NCI-H345 treated with DMSO at 0.1 percent for 48 hours (cell line): Measurements from ENCODE around the gene ALKBH4.
A peak's percentile ranks its signal among the peaks of the same experiment; 100 is the strongest.
"Not testable (repeated sequence)": the region's sequence is repeated elsewhere in the genome, so short reads cannot be mapped to it uniquely, and the experiment has no call there.

Experiments used
- DNase-seq: peaks from one replicate; lab custom pipeline; 2025; ENCODE audit not compliant: unreplicated experiment; lab: John Stamatoyannopoulos, UW

The ALKBH4 gene

GRCh38 chr7:102464577-102465280 lies at the start of gene ALKBH4, which contains the start of gene LRWD1:
Gene ALKBH4, minus strand, starts transcription at chr7:102464863. Its CDS starts 27 bp downstream, at chr7:102464836.
Gene LRWD1, plus strand, starts transcription at chr7:102464984. Its CDS starts 97 bp downstream, at chr7:102465081.
- peak; percentile 84 for DNase-seq

GRCh38 chr7:102512642-102513221 lies 48.1 kb upstream of the ALKBH4 start:
- not testable (repeated sequence) for DNase-seq

- DNase-seq: not testable (repeated sequence)
Measured at GRCh38 chr7:102511860-102512522, 47.3 kb upstream of the ALKBH4 start.

- DNase-seq: not testable (repeated sequence)
Measured at GRCh38 chr7:102510575-102510974, 45.9 kb upstream of the ALKBH4 start.

- DNase-seq: not testable (repeated sequence)
Measured at GRCh38 chr7:102507410-102508088, 42.9 kb upstream of the ALKBH4 start.

GRCh38 chr7:102505298-102506185 lies 40.9 kb upstream of the ALKBH4 start:
- DNase-seq: not testable (repeated sequence)

DNA sequence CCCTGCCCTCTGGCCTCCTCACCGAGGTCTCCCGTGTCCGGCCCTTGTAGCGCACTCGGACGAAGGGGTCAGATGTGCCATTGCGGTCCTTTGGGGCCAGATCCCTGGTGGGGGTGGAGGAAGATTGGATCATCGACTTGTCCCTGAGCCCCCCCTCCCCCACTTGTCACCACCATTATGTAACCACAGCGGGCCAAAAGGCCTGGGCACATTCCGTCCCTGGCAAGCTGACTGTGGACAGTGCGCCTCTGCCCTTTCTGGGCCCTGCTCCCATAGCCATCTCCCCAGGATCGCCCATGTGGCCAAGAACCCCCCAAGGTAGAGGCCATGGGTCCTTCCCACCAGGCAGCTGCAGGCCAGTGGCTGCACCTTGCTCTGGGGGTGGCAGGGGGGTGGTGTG lies 38.5 kb upstream of the ALKBH4 start:
- DNase-seq: not testable (repeated sequence)

- not testable (repeated sequence) for DNase-seq
Measured at GRCh38 chr7:102498321-102498720, 33.7 kb upstream of the ALKBH4 start.

DNA sequence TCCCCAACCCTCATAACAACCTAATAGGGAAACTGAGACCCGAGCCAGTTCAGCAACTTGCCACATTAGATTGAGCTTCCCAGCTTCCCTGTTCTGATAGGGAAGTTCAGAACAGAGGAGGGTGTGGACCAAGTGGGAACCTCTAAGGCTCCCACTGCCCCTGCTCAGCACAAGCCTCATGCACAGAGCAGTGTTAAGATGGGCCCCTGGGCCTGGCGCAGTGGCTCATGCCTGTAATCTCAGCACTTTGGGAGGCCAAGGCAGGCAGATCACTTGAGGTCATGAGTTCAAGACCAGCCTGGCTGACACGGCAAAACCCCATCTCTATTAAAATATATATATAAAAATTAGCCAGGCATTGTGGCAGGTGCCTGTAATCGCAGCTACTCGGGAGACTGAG lies 32.6 kb upstream of the ALKBH4 start:
- not testable (repeated sequence) for DNase-seq

DNA sequence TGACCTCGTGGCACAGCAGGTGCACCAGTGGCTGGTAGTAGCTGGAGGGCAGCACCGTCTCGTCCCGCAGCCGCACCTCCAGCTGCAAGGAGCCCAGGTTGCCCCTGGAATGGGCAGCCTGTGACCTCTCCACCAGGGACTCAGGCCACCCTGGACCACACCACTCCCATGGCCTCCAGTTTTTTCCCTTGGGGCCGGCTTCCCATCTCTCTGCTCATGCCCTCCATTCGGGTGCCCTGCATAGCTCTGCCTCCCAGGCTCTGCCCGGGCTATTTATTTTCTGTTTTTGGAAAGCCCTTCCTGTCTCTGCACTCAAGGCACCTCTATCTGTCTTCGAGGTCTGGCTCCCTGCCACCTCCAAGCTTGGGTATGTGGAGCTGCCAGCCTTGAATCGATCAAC lies 32.2 kb upstream of the ALKBH4 start:
- DNase-seq: not testable (repeated sequence)

- not testable (repeated sequence) for DNase-seq
Measured at GRCh38 chr7:102494473-102495149, 29.9 kb upstream of the ALKBH4 start.

GRCh38 chr7:102494026-102494425 lies 29.4 kb upstream of the ALKBH4 start:
- not testable (repeated sequence) for DNase-seq

DNA sequence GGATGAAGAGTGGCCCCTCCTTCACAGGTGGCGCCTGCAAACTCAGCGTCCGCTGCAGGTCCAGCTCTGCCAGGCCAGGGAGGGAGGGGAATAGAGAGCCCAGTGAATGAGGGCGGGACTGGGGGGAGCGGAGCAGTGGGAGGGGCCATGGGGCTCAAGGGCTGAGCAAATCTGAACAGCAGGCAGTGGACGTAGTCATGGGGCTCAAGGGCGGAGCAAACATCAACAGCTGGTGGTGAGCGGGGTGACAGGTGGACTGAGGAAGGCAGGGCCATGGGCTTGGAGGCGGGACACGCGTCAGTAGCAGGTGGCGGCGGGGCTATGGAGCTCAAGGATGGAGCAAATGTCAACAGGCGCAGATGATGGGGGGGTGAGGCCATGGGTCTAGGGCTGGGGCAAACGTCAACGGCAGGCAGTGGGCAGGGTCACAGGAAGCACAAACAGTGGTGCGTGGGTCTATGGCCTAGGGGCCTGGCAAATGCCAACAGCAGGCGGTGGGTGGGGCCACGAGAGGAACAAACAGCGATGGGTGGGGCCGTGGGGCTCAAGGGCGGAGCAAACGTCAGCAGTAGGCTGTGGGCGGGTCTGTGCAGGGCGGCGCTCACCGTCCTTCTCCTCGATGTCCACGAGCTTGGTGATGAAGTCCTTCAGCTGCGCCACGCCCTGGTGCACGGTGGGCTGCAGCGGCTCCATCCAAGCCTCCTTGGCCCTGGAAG lies 28.7 kb upstream of the ALKBH4 start:
- DNase-seq: not testable (repeated sequence)

DNA sequence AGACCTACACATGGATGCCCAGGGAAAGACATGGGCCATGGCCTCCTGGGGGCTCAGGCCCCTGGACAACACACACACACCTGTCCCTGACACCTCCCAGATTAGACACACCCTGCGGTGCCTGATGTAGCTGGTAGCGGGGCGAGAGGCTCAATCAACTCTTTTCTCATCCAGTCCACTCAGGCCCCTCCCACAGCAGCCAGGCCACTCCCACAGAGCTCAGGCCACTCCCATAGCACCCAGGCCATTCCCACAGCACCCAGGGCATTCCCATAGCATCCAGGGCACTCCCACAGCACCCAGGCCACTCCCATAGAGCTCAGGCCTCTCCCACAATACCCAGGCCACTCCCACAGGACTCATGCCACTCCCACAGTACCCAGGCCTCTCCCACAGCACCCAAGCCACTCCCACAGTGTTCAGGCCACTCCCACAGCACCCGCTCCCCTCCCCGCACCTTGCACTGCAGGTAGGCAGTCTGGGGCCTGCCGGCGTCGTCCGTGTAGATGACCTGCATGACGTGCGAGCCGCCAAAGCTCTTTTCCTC lies 25.9 kb upstream of the ALKBH4 start:
- not testable (repeated sequence) for DNase-seq

DNA sequence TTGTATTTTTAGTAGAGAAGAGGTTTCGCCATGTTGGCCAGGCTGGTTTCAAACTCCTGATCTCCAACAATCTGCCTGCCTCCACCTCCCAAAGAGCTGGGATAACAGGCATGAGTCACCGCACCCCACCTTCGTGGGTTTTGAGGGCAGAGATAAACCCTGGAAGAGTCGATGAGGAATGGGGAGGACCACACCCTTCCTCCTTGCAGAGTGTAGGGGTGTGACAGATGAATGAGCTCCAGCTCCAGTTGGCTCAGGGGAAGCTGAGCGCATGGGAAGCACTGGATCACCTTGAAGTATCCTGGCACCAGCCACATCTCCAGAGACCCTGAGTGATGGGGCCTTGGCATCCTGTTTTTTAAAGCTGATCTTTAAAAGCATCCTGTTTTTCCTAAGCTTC lies 19.7 kb upstream of the ALKBH4 start:
- not testable (repeated sequence) for DNase-seq

GRCh38 chr7:102481962-102482361 lies 17.3 kb upstream of the ALKBH4 start:
- DNase-seq: not testable (repeated sequence)

- DNase-seq: not testable (repeated sequence)
Measured at GRCh38 chr7:102479982-102480637, 15.4 kb upstream of the ALKBH4 start.

- not testable (repeated sequence) for DNase-seq
Measured at GRCh38 chr7:102479209-102479584, 14.5 kb upstream of the ALKBH4 start.
